HG03095 (cell line): ENCODE measurements around the gene SEPTIN12.
A peak's percentile ranks its signal among the peaks of the same experiment; 100 is the strongest.

Source experiments
- ATAC-seq: cut with Tn5 transposase; IDR thresholded peaks from one replicate; pipeline ENCODE4 v1.9.1; 2021; ENCODE audit warnings: moderate library complexity; ENCODE audit not compliant: unreplicated experiment

SEPTIN12 gene

DNA sequence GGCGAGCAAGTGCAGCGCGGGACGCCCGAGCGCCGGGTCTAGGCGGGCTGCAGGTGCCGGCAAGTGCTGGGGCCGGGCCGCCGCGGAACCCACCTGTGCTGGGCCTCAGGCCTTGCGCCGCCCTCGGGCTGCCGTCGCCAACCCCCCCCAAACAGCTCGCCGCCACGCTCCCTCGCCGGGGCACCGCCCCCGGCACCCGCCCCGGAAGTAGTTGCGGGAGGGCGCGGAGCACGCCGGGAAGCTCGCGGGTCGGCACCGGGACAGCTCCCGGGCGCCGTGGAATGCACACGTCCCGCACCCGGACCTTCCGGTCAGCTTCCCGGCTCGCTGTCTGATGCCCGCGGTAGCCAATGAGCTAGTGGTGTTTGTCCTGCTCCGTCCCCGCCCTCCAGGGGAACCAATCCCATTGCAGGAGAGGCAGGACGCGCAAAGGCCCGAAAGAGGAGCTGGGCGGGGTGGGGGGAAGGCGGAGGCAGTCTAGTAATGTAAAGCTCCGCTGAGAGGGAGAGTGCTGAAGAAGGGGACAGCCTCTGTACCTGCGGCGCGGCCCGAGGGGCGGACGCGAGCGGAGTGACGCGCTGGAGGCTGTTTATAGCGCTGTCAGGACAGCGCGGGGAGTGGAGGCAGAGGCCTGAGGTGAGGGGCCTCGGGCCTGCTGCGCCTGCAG is 53.9 kb downstream of the SEPTIN12 start, which contains the start of the genes ANKS3 and DNAAF8:
TSS of gene ANKS3 (minus strand) at position 209 of the 667 bp plus-strand sequence. CDS start 4,122 bp downstream, outside the sequence.
TSS of gene DNAAF8 (plus strand) at position 475 of the 667 bp plus-strand sequence. CDS start 1,978 bp downstream, outside the sequence.
- ATAC-seq, result peak; percentile 67

DNA sequence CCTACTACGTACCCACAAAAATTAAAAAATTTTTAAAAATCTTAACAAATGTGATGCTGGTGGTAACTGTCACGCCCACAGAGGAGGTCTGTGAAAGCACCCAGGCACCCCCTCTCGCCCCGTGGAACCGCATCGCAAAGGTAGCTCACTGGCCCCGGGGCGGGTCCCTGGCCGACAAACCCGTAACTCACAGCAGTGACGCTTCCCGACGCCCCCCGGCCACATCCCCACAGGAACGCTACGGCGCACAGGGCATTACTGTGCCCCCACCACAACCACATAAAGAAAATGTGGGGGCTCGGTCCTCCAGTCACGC is 54.4 kb downstream of the SEPTIN12 start:
- ATAC-seq, result no peak

DNA sequence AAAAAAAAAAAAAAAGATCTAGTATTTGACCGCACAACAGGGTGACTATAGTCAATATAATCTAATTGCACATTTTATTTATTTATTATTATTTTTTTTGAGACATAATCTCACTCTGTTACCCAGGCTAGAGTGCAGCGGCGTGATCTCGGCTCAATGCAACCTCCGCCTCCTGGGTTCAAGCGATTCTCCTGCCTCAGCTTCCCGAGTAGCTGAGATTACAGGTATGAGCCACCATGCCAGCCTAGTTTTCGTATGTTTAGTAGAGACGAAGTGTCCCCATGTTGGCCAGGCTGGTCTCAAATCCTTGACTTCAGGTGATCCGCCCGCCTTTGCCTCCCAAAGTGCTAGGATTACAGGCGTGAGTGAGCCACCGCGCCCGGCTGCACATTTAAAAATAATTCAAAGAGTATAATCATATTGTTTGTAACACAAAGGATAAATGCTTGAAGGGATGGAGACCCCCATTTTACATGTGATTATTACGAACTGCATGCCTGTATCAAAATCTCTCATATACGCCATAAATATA is 54.9 kb downstream of the SEPTIN12 start:
- no peak for ATAC-seq

DNA sequence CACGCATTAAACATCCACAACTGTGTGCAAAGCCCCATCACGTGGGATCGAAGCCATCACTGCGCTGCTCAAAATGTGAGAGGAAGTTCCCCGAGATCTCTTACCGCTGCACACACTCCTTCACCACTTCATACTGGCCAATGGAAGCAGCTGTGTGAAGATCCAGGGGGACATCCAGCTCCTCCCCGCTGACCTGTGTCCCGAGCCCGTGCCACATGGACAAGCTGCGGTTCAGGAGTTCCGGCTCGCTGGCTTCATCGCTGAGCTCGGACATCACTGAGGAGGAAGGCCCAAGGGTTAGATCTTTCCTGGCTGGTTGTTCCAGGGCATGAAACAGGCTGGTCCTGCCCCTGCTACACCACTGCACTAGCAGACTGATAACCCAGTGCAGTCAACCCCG is 58.3 kb downstream of the SEPTIN12 start:
- ATAC-seq, result no peak

DNA sequence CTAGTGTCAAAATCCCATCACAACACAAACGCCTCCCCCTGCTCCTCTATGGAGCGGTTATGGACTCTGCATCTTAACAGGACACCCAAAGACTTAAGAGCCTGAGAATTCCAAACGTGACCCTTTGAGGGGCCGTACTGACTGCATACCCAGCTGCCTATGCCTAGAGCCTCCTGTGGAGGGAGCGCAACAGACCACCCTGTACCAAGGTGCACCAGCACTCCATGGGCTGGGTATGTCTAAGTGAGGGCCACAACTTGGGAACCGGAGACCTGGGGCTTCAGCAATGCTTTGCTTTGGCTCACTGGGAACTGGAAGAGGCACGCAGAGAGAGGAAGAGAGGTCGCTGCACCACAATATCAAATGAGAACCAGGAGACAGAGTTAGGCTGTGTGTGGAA is 59.5 kb downstream of the SEPTIN12 start:
- ATAC-seq, result no peak
